ENCODE measurements around the gene PHIP. TPM values are rescaled to one million over a fixed set of nuclear protein-coding genes. Genes with fewer than 3 reads are reported as not detected.

Gene PHIP
- total RNA-seq, 1 experiment from 2014 or later: 22.6 TPM

GRCh38 chr6:78989191-78989590 lies 88.9 kb downstream of the PHIP start:
- Histone ChIP-seq H3K9ac (ENCODE audit: low read length) (no peak overlapping the region), H3K27me3 (ENCODE audit: insufficient read depth, low read length) (no peaks in the 10 kb centered on the region), H3K79me2 (ENCODE audit: insufficient read depth, low read length) (no peaks in the 10 kb centered on the region), H3K4me3 (replicated peaks in 1 of 2; ENCODE audit: low read depth in 1 of 2, low read length in 2 of 2) (no peak overlapping the region), H3K27ac (ENCODE audit: low read depth, low read length) (no peak overlapping the region), H3K4me1 (ENCODE audit: control insufficient read depth in 1 of 2, insufficient read depth in 2 of 2, low read length in 2 of 2) (no peaks in the 10 kb centered on the region), H3K9me3 (ENCODE audit: control insufficient read depth in 1 of 2, insufficient read depth in 1 of 2, low read depth in 1 of 2, low read length in 2 of 2) (no peaks in the 10 kb centered on the region), H3K9me2 (ENCODE audit: insufficient read depth) (no peaks in the 10 kb centered on the region), H3K36me3 (ENCODE audit: control insufficient read depth in 1 of 2, insufficient read depth in 2 of 2, low read length in 2 of 2) (peaks cover 30 to 48% of the 10 kb centered on the region in 2 experiments), H2AFZ (ENCODE audit: low read depth, low read length, poor library complexity, severe bottlenecking) (no peak overlapping the region), H4K20me1 (ENCODE audit: insufficient read depth) (no peaks in the 10 kb centered on the region), H3K4me2 (ENCODE audit: low read length) (no peak overlapping the region)
- CTCF ChIA-PET: no interaction called here
- DNase-seq (ENCODE audit: low read depth, low spot score) (no peak), ATAC-seq (no peak)
- POLR2A ChIA-PET: no interaction called here
- no TSS peak for BruUV-seq (replicated peaks)
- RAD21 ChIA-PET (ENCODE audit: low non-redundant PET in 1 of 2, low total read pairs in 2 of 2, uncharacterized antibody in 2 of 2, unreplicated experiment in 2 of 2): no interaction called here
- intact Hi-C loops (cut with micrococcal nuclease): no loop called here
- no peak for TF ChIP-seq YY1 (IDR thresholded peaks at IDR 0.05; ENCODE audit: extremely low read depth, insufficient replicate concordance, low read depth, low read length)
- no peak for TF ChIP-seq CBX3 (IDR thresholded peaks at IDR 0.05; ENCODE audit: low read depth)
- no peak for TF ChIP-seq POLR2A (IDR thresholded peaks at IDR 0.05; ENCODE audit: borderline replicate concordance, extremely low read depth, insufficient read depth, insufficient read length)
- no peak for TF ChIP-seq ELF1 (IDR thresholded peaks at IDR 0.05; ENCODE audit: borderline replicate concordance, low read depth)
- no peak for TF ChIP-seq SRF (IDR thresholded peaks at IDR 0.05; ENCODE audit: low read depth)
- no peak for TF ChIP-seq EZH2phosphoT487 (IDR thresholded peaks at IDR 0.05; ENCODE audit: borderline replicate concordance)
- TF ChIP-seq CEBPB (IDR thresholded peaks at IDR 0.05; ENCODE audit: low read depth): no peak
- no peak for TF ChIP-seq TCF7L2 (IDR thresholded peaks at IDR 0.05; ENCODE audit: borderline replicate concordance, extremely low read depth, insufficient read depth, insufficient read length)
- no peak for TF ChIP-seq EZH2 (IDR thresholded peaks at IDR 0.05)
- TF ChIP-seq EGR1 (IDR thresholded peaks at IDR 0.05; ENCODE audit: low read depth): no peak
- TF ChIP-seq JUND (IDR thresholded peaks at IDR 0.05): no peak
- TF ChIP-seq, protein P1, sequence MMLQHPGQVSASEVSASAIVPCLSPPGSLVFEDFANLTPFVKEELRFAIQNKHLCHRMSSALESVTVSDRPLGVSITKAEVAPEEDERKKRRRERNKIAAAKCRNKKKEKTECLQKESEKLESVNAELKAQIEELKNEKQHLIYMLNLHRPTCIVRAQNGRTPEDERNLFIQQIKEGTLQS (IDR thresholded peaks at IDR 0.05): no peak
- no peak for TF ChIP-seq POLR2AphosphoS5 (IDR thresholded peaks at IDR 0.05; ENCODE audit: low read depth, low read length)
- TF ChIP-seq, protein P2, sequence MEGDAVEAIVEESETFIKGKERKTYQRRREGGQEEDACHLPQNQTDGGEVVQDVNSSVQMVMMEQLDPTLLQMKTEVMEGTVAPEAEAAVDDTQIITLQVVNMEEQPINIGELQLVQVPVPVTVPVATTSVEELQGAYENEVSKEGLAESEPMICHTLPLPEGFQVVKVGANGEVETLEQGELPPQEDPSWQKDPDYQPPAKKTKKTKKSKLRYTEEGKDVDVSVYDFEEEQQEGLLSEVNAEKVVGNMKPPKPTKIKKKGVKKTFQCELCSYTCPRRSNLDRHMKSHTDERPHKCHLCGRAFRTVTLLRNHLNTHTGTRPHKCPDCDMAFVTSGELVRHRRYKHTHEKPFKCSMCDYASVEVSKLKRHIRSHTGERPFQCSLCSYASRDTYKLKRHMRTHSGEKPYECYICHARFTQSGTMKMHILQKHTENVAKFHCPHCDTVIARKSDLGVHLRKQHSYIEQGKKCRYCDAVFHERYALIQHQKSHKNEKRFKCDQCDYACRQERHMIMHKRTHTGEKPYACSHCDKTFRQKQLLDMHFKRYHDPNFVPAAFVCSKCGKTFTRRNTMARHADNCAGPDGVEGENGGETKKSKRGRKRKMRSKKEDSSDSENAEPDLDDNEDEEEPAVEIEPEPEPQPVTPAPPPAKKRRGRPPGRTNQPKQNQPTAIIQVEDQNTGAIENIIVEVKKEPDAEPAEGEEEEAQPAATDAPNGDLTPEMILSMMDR (IDR thresholded peaks at IDR 0.05 in 2 of 3, conservative IDR thresholded peaks at IDR 0.05 in 1 of 3; ENCODE audit: borderline replicate concordance in 1 of 3, insufficient read depth in 1 of 3, low read depth in 2 of 3, low read length in 2 of 3): no peak

All from HCT116 (cell line).